NCI-H2227 treated with DMSO at 0.1 percent for 48 hours (cell line): ENCODE data around the gene KCNN2.

Source experiments
- DNase-seq: peaks from one replicate; lab custom pipeline; 2025; lab: John Stamatoyannopoulos, UW

KCNN2 gene

DNA sequence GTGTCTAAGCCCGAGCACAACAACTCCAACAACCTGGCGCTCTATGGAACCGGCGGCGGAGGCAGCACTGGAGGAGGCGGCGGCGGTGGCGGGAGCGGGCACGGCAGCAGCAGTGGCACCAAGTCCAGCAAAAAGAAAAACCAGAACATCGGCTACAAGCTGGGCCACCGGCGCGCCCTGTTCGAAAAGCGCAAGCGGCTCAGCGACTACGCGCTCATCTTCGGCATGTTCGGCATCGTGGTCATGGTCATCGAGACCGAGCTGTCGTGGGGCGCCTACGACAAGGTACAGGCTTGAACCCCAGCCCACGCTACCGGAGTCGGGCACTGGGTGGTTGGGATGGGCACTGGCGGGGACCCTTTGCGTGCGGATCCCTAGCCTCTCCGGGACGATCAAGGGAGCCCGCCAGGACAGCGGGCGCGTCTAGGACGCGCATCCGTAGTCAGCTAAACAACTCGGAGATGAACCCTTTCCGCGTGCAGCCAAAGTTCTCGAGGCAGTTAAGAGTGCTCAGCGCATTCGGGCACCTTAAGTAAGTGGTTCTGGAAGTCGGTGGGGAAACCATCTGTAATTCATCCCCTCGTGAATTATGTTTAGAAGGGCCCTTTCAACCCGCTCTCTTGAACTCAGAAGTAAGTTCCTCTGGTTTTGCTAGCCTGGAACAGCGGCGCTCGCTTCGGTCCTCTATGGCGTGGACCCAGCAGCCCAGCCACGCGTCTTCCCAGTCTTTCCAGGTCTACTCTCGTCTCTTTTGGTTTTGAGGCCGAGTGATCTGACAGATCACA, 1.3 kb downstream of the KCNN2 start:
- no peak for DNase-seq

DNA sequence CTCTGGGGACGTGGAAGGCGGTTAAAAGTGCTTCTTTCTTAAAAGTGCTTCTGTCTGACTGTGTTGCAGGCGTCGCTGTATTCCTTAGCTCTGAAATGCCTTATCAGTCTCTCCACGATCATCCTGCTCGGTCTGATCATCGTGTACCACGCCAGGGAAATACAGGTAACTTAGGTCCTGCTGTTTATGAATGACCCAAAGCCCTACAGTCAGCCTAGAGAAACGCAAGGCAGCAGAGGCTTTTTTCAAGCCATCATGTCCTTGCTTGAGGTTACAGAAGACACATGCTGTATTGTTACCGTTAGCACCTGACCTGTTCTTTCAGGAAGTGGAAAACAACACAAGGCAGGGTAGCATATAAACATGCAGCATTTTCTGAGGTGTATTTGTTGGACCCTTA, 2.0 kb downstream of the KCNN2 start:
- DNase-seq: no peak

DNA sequence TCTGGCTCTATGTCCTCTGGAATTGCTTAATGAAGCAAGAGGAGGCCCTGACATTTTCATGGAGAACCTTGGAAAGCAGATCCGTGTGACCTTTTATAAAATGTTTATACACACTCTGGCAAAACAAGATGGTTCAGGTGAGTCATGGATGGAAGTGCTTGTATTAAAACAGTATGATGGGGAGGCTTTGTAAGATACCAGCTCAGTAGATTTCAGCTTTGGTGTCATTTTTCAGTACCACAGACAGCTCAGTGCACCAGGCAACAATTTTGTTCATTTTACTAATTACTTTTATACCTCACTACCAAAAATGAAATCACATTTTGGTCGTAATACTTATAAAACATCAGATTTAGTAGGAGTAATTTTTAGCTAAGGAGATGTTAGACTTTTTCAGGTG, 5.2 kb downstream of the KCNN2 start:
- no peak for DNase-seq

DNA sequence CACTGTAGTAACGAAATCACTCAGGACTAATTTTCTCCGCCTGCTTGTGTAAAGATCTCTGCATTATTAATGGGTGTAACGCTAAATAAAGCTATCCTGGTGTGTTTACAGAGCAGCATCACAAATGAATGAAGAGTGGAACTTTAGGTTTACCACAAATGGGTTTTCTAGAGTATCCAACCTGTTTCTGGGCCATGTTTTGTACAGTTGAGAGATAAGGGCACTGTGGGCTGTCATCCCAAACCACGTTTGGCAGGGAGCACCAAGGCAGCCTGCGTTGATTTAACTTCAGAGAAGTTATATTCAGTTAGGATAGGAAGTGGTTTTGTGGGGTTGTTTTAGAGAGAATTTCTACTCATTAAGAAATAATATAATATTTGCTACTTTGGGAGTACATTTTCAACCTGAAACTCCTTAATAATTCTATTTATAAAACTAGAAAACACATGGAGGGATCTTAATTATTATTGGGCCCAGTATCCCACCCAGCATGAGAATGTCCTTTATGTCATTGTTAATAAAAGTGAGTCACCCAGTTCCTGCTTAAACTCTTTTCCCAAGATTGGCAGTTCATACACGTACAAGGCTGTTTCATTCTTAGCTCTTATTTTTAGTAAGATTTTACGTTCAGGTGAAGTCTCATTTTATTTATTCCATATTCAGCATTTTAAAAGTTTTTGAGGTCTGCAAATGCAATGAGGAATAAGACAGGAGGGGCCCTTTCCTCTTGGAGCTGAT, 8.0 kb downstream of the KCNN2 start:
- no peak for DNase-seq

DNA sequence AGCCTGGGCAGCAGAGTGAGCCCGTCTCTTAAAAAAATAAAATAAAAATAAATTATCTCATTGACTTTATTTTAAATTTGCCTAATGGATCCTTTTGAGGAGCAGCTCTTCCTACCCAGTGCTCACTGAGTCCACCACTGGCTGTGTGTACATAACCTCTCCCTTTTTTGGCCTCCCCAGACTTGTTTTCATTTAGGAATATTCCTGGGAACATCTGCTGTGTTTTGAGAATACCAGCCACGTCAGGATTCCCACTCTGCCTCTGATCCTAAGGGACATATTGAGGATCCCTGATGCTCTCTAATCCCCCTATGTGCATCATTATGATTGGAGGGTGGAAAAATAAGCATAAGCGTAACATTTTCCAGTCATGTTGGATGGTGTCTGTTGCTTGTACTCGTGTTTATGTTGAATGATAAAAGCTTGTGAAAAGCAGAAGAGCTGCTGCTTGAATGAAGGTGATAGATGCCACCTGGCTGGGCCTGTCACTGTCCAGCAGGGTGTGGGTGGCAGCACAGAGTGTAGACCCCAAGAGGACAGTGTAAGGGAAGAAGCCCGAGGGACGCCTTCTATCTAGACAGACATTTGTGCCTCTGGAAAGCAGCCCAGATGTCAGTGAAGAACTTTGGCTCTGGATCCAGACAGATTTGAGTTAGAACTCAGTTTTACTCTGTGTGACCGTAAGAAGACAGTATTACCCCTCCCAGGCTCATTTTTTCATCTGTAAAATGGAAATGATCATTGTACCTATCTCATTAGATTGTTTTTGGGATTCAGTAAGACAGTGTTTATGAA, 15.4 kb downstream of the KCNN2 start:
- DNase-seq: no peak

DNA sequence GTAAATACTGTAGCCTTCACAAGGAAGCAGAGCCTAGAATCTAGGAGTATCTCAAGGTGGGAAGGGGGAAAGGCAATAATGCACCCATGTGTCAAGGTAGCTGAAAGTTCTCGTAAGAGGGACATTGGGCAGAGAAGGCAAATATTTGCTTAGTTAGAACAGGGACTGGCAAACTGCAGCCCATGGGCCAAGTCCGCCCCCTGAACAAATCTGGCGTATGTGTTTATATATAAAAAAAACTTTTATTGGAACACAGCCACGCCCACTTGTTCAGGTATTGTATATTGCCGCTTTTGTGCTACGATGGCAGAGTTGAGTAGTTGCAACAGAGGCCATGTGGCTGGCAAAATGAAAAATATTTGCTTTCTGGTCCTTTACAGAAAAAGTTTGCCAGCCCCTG, 16.1 kb downstream of the KCNN2 start:
- DNase-seq: no peak

DNA sequence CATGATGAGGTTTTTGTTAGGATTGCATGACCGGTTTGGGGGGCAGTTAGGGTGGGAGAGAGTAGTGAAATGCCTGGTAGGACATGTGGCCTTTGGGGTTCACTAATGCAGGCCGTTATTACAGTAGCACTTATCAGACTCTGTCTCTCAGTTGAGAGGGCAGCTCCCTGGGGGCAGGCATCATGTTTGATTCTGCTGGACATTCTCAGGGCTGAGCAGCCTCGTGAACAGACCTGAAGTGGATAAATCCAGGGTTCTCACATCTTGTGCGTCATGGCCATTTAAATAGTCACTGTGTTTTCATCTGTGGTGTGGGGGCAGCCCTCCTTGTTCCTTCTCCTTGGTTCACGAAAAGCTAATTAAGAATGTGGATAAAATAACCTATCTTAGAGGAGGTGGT, 18.9 kb downstream of the KCNN2 start:
- no peak for DNase-seq

DNA sequence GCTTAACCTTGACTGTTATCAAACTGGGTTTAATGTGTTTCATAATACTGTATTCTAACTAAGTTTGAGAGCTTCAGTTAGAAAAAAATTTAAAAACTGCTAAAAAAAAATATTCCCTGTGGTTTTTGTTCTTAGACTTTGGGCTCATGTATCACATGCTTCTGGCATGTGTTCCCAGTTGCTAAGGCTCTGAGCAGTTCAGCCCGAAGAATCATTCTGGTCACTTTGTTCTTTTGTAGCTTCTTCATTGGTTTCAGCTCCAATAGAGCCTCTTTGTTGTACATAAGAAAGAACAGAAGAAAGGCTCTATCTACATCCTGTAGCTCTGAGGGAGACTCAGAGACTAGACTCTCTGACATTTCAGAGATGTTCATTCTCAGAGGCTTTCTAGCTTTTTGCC, 25.6 kb downstream of the KCNN2 start:
- no peak for DNase-seq

DNA sequence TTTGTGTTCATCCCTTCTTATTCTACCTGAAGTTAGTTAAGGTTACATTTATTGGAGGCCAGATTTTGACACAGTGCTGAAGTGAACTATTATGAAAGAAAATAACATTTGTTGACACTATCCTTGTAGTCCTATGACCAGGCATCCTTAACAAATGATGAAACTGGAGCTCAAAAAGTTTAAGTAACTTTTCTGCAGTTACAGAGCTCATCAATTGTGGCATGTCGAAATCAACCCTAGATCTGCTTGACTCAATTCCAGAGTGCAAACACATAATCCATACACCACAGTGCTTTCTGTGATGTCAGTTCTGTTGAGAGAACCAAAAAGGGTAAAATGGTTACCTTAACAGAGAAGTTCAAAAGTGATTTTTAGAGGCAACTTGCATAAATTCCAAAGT, 28.6 kb downstream of the KCNN2 start:
- no peak for DNase-seq

DNA sequence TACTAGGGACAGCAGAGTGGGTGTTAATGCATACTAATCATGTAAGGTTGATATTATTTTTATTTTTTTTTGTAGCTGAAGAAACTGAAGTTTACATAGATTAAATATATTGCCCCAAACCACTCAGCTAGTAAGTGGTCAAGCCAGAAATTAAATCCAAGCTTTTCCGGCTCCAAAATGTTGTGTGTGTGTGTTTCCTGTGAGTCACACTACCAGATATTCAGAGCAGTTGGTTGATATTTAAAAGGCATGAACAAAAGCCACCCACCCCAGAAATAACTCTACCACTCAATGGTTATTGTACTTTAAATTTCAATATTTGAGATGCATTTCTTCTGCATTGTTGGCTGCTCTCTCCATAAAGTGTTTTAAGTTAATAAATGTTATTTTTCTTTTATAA, 29.5 kb downstream of the KCNN2 start:
- DNase-seq: no peak

DNA sequence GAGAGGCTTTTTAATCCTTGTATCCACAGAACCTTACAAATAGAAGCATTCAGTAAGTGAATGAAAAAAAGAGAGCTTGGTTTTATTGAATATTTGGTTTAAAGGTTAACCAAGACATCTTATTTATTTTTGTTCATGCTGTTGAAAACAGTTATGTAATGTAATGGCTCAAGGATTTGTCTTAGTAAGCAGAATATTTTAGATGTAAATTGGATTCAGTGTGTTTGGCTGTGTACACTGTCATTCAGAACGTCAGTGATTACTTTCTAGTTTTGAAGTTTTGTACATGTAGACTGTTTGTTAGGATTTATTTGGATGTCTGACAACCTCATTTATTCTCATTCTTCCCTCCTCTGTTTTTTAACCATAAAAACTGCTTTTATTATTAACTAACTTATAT, 31.3 kb downstream of the KCNN2 start:
- DNase-seq: no peak

DNA sequence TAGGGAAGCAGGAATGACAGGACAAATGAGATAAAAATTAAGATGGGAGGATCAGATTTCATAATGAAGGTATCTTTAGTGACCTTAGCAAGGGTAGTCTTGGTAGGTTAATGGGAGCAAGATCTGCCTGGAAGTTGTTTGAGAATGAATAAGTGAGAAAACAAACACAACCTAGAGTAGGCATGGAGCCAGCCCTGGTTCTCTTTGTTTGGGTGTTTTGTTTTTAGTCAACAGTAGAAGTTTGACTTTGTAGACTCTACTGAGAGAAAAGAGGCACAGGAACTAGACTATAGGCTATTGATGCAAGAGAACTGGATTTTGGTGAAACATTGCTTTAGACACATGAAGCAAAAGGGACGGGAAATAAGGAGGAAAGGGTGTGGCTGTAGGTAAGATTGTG, 40.3 kb downstream of the KCNN2 start:
- no peak for DNase-seq

DNA sequence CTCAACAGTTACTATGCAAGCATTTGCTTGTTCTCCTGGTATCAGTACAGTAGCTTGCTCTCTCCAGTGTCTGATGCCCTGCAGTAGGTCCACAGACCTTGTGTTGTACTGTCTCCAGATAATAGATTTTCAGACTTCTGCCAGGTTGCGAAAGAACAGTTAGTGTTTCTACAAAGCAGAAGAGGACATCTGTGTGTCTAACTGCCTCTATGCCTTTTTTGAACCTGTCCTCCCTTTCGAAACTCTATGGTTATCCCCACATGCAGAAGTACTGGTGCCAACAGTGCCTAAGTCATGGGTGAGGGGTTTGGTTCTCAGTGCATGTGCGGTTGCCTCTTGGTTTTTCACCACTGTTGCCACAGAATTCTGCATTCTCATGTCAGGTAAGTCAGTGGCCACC, 45.9 kb downstream of the KCNN2 start:
- no peak for DNase-seq

DNA sequence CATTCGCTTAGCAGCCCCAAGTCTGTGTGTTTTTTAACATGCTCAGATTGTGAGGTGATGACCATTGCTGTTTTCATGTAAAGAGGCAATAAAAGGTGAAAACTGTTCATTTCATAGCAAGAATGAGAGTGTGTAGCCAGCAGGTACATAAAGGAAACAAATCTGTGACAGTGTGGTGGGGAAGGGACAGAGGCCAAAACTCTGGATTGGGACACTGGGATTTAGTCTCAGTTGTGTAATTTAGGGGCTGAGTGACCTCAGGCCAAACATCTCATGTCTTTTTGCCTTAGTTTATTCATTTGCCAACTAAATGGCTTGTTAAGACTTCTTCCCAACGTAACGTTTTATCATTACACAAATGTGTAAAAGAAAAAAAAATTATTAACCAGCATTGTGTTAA, 47.0 kb downstream of the KCNN2 start:
- DNase-seq: no peak

DNA sequence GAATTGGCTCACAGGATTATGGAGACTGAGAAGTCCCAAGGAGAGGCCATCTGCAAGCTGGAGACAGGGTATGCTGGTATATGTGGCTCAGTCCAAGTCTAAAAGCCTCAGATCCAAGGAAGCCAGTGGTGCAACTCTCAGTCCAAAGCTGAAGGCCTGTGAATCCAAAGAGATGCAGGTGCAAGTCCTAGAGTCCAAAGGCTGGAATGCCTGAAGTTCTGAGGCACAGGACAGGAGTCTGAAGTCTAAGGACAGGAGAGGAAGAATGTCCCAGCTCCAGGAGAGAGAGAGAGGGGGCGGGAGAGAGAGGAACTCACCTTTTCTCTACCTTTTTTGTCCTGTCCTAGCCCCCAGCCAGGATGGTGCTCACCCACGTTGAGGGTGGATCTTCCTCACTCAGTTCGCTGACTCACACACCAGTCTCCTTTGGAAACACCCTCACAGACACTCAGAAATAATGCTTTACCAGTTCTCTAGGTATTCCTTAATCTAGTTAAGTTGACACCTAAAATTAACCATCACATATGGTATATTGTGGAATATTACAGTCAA, 49.6 kb downstream of the KCNN2 start:
- no peak for DNase-seq

DNA sequence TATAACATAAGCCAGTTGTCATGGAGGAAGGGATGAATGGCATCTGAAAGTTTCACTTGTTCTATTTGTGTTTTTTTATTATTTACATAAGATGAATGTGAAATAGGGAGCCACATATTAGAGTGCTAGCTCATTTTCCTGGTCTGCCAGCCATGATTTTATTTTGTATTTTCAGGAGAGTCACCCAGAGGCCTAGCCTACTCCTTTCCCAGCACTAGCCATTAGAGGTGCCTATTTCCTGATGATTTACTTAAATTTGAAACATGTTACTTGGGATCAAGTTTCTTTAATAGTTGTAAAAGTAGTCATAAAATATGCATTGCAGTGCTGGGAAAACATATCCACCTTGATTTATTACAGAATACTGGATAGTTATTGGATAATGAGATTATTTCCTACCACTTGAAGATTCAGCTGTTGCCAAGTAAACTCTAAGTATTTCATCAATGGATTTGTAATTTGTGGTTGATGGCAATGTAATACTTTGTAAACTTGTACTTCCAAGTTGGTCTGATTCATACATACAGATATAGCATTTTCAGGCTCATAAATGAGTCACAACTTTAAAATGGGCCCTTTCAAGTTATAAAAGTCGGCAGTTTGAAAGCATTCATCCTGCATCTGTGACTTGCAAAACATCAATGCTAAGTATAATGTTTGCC, 50.8 kb downstream of the KCNN2 start:
- no peak for DNase-seq

DNA sequence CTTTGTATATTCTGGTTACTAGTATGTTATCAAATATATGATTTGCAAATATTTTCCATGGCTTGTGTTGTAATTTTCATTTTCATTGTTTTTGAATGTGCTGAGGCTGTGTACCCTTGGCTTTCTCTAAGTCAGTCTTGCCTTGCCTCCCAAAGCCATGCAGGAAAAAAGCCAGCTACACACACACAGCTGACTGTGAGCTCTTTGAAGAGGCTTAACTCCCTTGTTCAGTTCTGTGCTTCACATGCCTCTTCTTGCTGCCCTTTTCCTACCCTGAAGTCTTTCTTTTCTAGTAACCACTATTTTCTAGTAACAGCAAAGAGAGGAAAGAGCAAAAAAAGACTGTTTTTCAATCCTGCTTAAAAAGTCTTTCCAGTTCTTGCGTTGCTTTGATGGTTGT, 53.9 kb downstream of the KCNN2 start:
- DNase-seq: no peak

DNA sequence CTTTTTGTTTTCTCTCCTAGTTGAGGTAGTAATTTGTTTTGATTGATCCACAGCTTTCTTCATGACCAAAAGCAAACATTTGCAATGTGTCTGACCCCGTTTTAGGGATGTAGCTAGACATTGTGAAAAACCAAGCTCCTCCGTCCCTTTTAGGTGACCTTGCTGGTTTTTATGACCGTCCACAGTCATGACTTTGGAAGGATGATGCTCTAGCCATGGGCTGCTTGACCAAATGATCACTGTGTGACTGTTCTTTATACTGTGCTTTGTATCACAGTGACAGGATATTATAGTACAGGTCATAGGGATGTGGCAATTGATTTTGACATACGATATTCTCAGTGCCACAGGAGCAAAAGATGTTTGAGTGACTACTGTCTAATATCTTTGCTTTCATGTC, 54.4 kb downstream of the KCNN2 start:
- no peak for DNase-seq

DNA sequence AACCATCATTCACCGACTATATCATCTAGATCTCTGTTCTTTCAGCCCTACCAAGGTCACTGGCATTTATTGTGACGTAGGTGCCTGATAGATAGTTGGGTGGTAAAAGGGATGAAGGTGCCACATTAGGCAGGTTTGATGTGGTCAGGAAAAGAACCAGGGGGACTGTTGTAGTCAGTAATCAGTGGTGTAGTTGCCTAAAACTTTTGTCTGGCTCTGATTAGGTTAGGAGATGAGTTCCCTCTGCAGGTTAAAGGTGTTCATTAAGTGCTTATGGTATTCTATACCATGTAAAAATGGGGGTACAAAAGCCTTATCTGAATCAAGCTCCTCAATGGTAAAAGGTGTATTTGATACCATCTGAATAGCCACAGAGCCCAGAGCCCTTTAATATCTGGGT, 55.6 kb downstream of the KCNN2 start:
- no peak for DNase-seq

DNA sequence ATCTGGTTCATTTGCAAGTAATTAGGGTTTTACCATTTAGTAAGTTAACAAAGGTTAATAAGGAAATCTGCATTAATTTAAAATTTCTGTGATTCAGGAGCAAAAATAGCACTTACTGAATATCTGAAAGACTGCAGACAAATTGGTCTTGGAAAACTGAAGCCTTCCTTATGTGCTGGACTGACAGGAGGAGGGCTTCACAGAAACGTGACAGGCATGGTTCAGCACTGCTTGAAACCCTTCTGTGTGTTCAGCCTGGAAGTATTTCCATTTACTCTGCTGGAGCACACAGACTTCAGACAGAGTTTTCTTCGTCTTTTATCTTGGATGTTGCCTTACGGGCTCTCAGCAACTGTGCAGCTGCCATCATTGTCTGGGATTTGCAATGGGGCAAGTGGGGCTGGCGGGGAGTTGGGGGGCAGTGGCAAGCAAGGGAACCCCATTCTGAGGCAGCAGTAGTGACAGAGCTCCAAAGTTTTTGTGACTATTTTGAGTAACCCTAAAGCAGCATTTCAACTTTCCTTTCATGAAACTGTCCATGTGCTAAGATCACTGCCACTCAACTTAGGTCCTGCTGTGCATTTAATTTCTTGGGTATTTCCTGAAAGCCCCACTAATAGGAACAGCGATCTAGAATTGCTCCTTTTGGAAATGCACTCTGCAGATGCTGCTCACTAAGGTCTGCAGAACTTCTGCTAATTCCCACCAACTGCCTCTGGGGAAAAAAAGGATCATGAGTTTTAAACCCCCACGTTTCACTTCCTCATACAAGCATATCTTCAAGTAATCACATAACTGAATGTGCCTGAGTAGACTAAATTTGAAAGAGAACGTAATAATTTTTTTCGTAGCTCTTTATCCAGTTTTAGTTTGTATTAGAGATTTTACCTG, 56.6 kb downstream of the KCNN2 start:
- no peak for DNase-seq

DNA sequence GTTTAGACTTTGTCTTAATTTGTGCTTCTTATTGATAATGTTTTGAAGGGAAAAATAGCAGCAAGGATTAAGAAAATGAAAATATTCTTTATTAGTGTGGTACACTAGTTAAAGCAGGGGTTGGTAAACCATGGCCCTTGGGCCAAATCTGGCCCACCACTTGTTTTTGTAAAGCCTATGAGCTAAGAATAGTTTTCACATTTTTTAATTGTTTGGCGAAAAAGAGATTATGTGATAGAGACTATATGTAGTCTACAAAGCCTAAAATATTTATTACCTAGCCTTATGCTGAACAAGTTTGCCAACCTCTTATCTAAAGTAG, 57.2 kb downstream of the KCNN2 start:
- DNase-seq: no peak
